Calu3 (cell line): ENCODE results near the gene ARHGEF11. TPM values are rescaled to one million over a fixed set of nuclear protein-coding genes. Genes with fewer than 3 reads are reported as not detected.

ENCODE experiments used
- BruUV-seq: library from RNA; stranded (reverse); fragments of 400-500 nt; replicated peaks from 2 replicates; lab custom pipeline; 2021; lab: Mats Ljungman, UMichigan
- CTCF ChIA-PET: fragments of 300-600 bp; sonication (Branson Sonifier 250); formaldehyde crosslinking; loops from one replicate; lab custom pipeline; 2022; ENCODE audit warnings: antibody characterized with exemption; lab: Charles Lee
- DNase-seq: peaks from one replicate; pipeline ENCODE4 v3.0.0; 2022
- H3K27ac Mint-ChIP-seq: one replicate; pipeline ENCODE4 v1.8.0; 2022; ENCODE audit warnings: mixed read lengths; ENCODE audit not compliant: unreplicated experiment
- H3K27me3 Mint-ChIP-seq: one replicate; pipeline ENCODE4 v1.8.0; 2022; ENCODE audit warnings: mixed read lengths; ENCODE audit not compliant: unreplicated experiment
- H3K36me3 Mint-ChIP-seq: one replicate; pipeline ENCODE4 v1.8.0; 2022; ENCODE audit warnings: mild to moderate bottlenecking, moderate library complexity, mixed read lengths; ENCODE audit not compliant: insufficient read depth, unreplicated experiment
- H3K4me1 Mint-ChIP-seq: one replicate; pipeline ENCODE4 v1.8.0; 2022; ENCODE audit warnings: mild to moderate bottlenecking, low read depth, mixed read lengths; ENCODE audit not compliant: unreplicated experiment
- H3K4me3 Mint-ChIP-seq: one replicate; pipeline ENCODE4 v1.8.0; 2022; ENCODE audit warnings: mild to moderate bottlenecking, low read depth, moderate library complexity, mixed read lengths; ENCODE audit not compliant: unreplicated experiment
- H3K9me3 Mint-ChIP-seq: one replicate; pipeline ENCODE4 v1.8.0; 2022; ENCODE audit warnings: low read depth, mixed read lengths; ENCODE audit not compliant: unreplicated experiment
- intact Hi-C: fragments of 100-400 bp; cut with micrococcal nuclease; formaldehyde crosslinking; loops from one replicate; pipeline ENCODE4 v1.10.0; 2022; ENCODE audit not compliant: unreplicated experiment
- total RNA-seq: library from RNA; stranded (reverse); gene quantifications from 2 replicates; pipeline ENCODE4 v1.2.3, GENCODE V29; 2022
- TF ChIP-seq, protein P1 (sequence below): fragments of 200-600 bp; IDR thresholded peaks from one replicate; pipeline ENCODE4 v1.8.0; 2022; ENCODE audit warnings: antibody characterized with exemption; ENCODE audit not compliant: unreplicated experiment

ARHGEF11 gene
- total RNA-seq, 1 experiment from 2014 or later = 44.1 TPM

DNA sequence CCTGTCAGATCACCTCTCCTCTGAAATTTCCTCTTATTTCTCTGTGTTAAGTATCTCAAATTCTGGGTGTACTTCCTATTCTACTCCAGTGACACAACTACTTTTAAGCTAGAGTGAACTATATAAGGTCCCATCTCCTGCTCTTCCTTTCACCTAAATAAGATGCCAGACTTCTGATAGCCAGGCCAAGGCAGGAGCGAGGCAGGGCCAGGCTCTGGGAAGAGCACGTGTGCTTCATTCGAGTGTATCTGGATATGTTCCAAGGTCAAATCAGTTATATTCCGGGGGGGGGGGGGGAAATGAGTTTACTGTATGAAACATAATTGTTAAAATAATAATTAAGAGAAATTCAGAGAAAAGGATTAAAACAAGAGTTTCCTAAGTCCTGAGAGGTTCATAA is 65.0 kb downstream of the ARHGEF11 start:
- intact Hi-C loops = no loop called here
- no peak for DNase-seq
- H3K36me3 Mint-ChIP-seq = no peaks in the 10 kb centered on the region
- TF ChIP-seq, protein P1, sequence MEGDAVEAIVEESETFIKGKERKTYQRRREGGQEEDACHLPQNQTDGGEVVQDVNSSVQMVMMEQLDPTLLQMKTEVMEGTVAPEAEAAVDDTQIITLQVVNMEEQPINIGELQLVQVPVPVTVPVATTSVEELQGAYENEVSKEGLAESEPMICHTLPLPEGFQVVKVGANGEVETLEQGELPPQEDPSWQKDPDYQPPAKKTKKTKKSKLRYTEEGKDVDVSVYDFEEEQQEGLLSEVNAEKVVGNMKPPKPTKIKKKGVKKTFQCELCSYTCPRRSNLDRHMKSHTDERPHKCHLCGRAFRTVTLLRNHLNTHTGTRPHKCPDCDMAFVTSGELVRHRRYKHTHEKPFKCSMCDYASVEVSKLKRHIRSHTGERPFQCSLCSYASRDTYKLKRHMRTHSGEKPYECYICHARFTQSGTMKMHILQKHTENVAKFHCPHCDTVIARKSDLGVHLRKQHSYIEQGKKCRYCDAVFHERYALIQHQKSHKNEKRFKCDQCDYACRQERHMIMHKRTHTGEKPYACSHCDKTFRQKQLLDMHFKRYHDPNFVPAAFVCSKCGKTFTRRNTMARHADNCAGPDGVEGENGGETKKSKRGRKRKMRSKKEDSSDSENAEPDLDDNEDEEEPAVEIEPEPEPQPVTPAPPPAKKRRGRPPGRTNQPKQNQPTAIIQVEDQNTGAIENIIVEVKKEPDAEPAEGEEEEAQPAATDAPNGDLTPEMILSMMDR = no peak
- H3K27ac Mint-ChIP-seq = no peak overlapping the region
- no TSS peak for BruUV-seq
- H3K4me1 Mint-ChIP-seq = no peaks in the 10 kb centered on the region
- CTCF ChIA-PET = interaction anchor here (0.7 kb wide), 1 partner anchor 65 kb away, joined by 3 read pairs; the partner anchor contains the start of gene ARHGEF11
- no peaks in the 10 kb centered on the region for H3K27me3 Mint-ChIP-seq
- no peak overlapping the region for H3K4me3 Mint-ChIP-seq
- no peaks in the 10 kb centered on the region for H3K9me3 Mint-ChIP-seq

DNA sequence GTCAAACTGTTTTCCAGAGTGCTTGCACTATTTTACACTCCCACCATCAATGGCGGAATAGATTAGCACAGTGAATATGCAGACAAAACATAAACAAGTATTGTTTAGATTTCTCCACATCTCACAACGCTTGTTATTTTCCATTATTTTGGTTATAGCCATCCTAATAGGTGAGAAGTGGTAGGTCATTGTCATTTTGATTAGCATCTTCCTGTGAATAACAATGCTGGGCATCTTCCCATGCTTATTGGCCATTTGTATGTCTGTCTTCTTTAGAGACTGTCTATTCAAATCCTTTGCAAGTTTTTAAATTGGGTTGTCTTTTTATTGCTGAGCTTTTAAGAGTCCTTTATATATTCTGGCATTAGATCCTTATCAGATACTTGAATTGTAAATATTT is 70.5 kb downstream of the ARHGEF11 start:
- Mint-ChIP-seq H3K36me3 (no peaks in the 10 kb centered on the region), H3K9me3 (no peaks in the 10 kb centered on the region), H3K27ac (no peak overlapping the region), H3K4me1 (no peaks in the 10 kb centered on the region), H3K4me3 (no peak overlapping the region), H3K27me3 (no peaks in the 10 kb centered on the region)
- intact Hi-C loops = no loop called here
- CTCF ChIA-PET = no interaction called here
- no peak for DNase-seq
- no TSS peak for BruUV-seq
- TF ChIP-seq, protein P1 = no peak

DNA sequence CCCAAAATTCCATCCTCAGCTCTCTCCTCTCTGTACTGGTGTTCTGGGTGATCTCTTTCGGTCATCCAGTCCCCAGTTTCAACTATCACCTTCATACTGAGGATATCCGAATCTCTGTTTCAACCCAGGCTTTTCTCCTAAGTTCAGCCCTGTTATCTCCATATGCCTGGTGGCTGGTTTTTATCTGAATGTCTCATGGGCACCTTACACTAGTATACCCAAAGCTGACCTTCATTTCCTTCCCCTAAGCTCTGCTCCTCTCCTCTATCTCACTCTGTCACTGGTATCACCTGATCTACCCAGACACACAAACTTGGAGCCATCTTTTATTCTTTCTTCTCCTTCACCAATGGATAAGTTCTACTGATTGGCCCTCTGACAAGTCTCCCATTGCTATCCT is 72.1 kb downstream of the ARHGEF11 start:
- no peaks in the 10 kb centered on the region for H3K4me1 Mint-ChIP-seq

DNA sequence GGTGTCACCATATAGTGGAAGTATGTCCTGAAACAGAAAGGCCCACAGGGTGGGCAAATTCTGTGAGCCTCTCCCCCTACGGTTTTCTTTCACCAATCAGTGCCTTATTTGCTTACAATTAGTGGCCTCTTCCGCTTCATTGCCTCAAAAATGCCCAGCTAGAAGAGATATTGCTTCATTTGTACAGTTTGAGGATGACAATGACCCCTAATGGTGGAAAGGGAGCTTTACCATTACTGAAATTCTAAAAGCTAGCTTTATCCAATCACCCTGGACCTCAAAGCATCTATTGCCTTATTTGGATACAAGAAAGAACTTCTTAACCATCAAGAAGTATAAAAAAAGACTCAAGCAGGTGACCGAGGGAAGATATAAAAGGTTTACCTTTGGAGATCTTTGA is 75.5 kb downstream of the ARHGEF11 start:
- intact Hi-C loops = no loop called here
- no peaks in the 10 kb centered on the region for H3K27me3 Mint-ChIP-seq
- no peaks in the 10 kb centered on the region for H3K36me3 Mint-ChIP-seq
- no peaks in the 10 kb centered on the region for H3K4me1 Mint-ChIP-seq
- CTCF ChIA-PET = interaction anchor here (1.2 kb wide), 1 partner anchor 104 kb away, joined by 3 read pairs; no protein-coding TSS in a partner anchor
- no peak for DNase-seq
- no peak overlapping the region for H3K4me3 Mint-ChIP-seq
- no TSS peak for BruUV-seq
- TF ChIP-seq, protein P1 = no peak
- H3K27ac Mint-ChIP-seq = no peak overlapping the region
- no peaks in the 10 kb centered on the region for H3K9me3 Mint-ChIP-seq

More for the DNA sequence above, 72.1 kb downstream of the ARHGEF11 start:
- no peak for DNase-seq
- TF ChIP-seq, protein P1 = no peak
- BruUV-seq = no TSS peak
- no peaks in the 10 kb centered on the region for H3K36me3 Mint-ChIP-seq
- CTCF ChIA-PET = no interaction called here
- intact Hi-C loops = no loop called here
- no peaks in the 10 kb centered on the region for H3K9me3 Mint-ChIP-seq
- no peak overlapping the region for H3K27ac Mint-ChIP-seq
- no peaks in the 10 kb centered on the region for H3K27me3 Mint-ChIP-seq
- H3K4me3 Mint-ChIP-seq = no peak overlapping the region
